CD14-positive monocyte (primary cell): ENCODE results near the gene COL27A1. TPM values are rescaled to one million over a fixed set of nuclear protein-coding genes. Genes with fewer than 3 reads are reported as not detected.
A peak's percentile ranks its signal among the peaks of the same experiment; 100 is the strongest.

Experiments
- DNase-seq, 3 donors: peaks; one replicate each; pipeline ENCODE4 v3.0.0-alpha.2; 2011 to 2022
- H2AFZ ChIP-seq: 2 replicates; pipeline ENCODE4 v1.6.0; 2012; ENCODE audit warnings: mild to moderate bottlenecking, low read depth, low read length, inconsistent platforms; ENCODE audit not compliant: insufficient read depth, poor library complexity, severe bottlenecking
- H3K27ac ChIP-seq, 2 donors: 1 replicate in 1 of 2; 2 replicates in 1 of 2; pipeline ENCODE4 v1.5.1; 2012 to 2013; ENCODE audit warnings: low read length in 2 of 2, control low read depth in 1 of 2, inconsistent platforms in 1 of 2, low read depth in 1 of 2, mild to moderate bottlenecking in 1 of 2
- H3K27me3 ChIP-seq, 2 donors: one replicate each; pipeline versions ENCODE4 v1.6.0 to v1.6.1; 2011 to 2013; ENCODE audit warnings: low read length in 2 of 2; ENCODE audit not compliant: control insufficient read depth in 2 of 2, insufficient read depth in 2 of 2
- H3K36me3 ChIP-seq, 2 donors: replicated peaks in 1 of 2; 1 replicate in 1 of 2; 2 replicates in 1 of 2; pipeline versions ENCODE4 v1.5.1 to v1.6.1; 2012 to 2013; ENCODE audit warnings: low read length in 2 of 2, control low read depth in 1 of 2, inconsistent platforms in 1 of 2, mild to moderate bottlenecking in 1 of 2; ENCODE audit not compliant: insufficient read depth in 2 of 2, control insufficient read depth in 1 of 2
- H3K4me1 ChIP-seq, 2 donors: 1 replicate in 1 of 2; 2 replicates in 1 of 2; pipeline versions ENCODE4 v1.5.1 to v1.6.1; 2012 to 2013; ENCODE audit warnings: low read length in 2 of 2, control low read depth in 1 of 2, inconsistent platforms in 1 of 2, mild to moderate bottlenecking in 1 of 2, moderate library complexity in 1 of 2; ENCODE audit not compliant: insufficient read depth in 2 of 2, control insufficient read depth in 1 of 2
- H3K4me2 ChIP-seq: replicated peaks from 2 replicates; pipeline ENCODE3; 2012; ENCODE audit warnings: low read length, moderate library complexity, mild to moderate bottlenecking; ENCODE audit not compliant: poor library complexity, severe bottlenecking; ENCODE audit errors: extremely low read depth
- H3K4me3 ChIP-seq, 3 experiments: fragments of 200-600 bp in 1 of 3; sonication (generic) in 1 of 3; replicated peaks in 1 of 3; 1 replicate in 2 of 3; 2 replicates in 1 of 3; pipeline ENCODE4 v1.5.1; 2011 to 2013; ENCODE audit warnings: low read length in 3 of 3, mild to moderate bottlenecking in 3 of 3, control low read depth in 2 of 3, low read depth in 2 of 3, inconsistent platforms in 1 of 3, moderate library complexity in 1 of 3
- H3K79me2 ChIP-seq: 2 replicates; pipeline ENCODE4 v1.6.0; 2012; ENCODE audit warnings: mild to moderate bottlenecking, control low read depth, inconsistent platforms, low read length, moderate library complexity; ENCODE audit not compliant: insufficient read depth
- H3K9ac ChIP-seq: 2 replicates; pipeline ENCODE4 v1.6.0; 2017; ENCODE audit warnings: low read length, mild to moderate bottlenecking; ENCODE audit not compliant: insufficient read depth, poor library complexity, severe bottlenecking
- H3K9me3 ChIP-seq, 2 donors: replicated peaks in 1 of 2; 1 replicate in 1 of 2; 2 replicates in 1 of 2; pipeline versions ENCODE4 v1.5.1 to v1.6.1; 2012 to 2013; ENCODE audit warnings: low read length in 2 of 2, control low read depth in 1 of 2; ENCODE audit not compliant: control insufficient read depth in 1 of 2, insufficient read depth in 1 of 2
- H4K20me1 ChIP-seq: 2 replicates; pipeline ENCODE4 v1.6.0; 2012; ENCODE audit warnings: mild to moderate bottlenecking, low read length, control low read depth, moderate library complexity; ENCODE audit not compliant: insufficient read depth
- H3K27ac Mint-ChIP-seq, 7 donors: one replicate each; pipeline ENCODE4 v1.8.0; 2020; ENCODE audit warnings: mild to moderate bottlenecking in 7 of 7, mixed read lengths in 7 of 7, moderate library complexity in 6 of 7, inconsistent platforms in 2 of 7
- H3K27me3 Mint-ChIP-seq, 3 donors: one replicate each; pipeline ENCODE4 v1.8.0; 2021 to 2022; ENCODE audit warnings: low read depth in 3 of 3, mild to moderate bottlenecking in 3 of 3, mixed read lengths in 3 of 3, moderate library complexity in 3 of 3, inconsistent platforms in 1 of 3
- H3K36me3 Mint-ChIP-seq, 2 donors: one replicate each; pipeline ENCODE4 v1.8.0; 2020; ENCODE audit warnings: mixed read lengths in 2 of 2, inconsistent platforms in 1 of 2, mild to moderate bottlenecking in 1 of 2
- H3K4me1 Mint-ChIP-seq: one replicate; pipeline ENCODE4 v1.8.0; 2020; ENCODE audit warnings: mild to moderate bottlenecking, mixed read lengths
- H3K4me3 Mint-ChIP-seq, 2 donors: one replicate each; pipeline ENCODE4 v1.8.0; 2020; ENCODE audit warnings: mild to moderate bottlenecking in 2 of 2, mixed read lengths in 2 of 2, moderate library complexity in 1 of 2
- H3K9me3 Mint-ChIP-seq, 7 donors: one replicate each; pipeline ENCODE4 v1.8.0; 2020 to 2022; ENCODE audit warnings: mixed read lengths in 7 of 7, mild to moderate bottlenecking in 6 of 7, moderate library complexity in 6 of 7, inconsistent platforms in 2 of 7
- WGBS: methylation state at CpG from one replicate; pipeline ENCODE4 v1.1.5; 2013; ENCODE audit warnings: missing lambda C conversion rate; ENCODE audit not compliant: insufficient coverage; 5-methylcytosine and 5-hydroxymethylcytosine counted together
- intact Hi-C, 2 donors: fragments of 100-400 bp; cut with micrococcal nuclease; formaldehyde crosslinking; loops; one replicate each; pipeline versions ENCODE4 v1.15.0 to v1.15.1; 2023
- polyA plus RNA-seq, 3 donors: library from polyadenylated mRNA; depleted of rRNA in 1 of 3; unstranded in 2 of 3; stranded (reverse) in 1 of 3; fragments of 300-500 nt in 2 of 3; fragments of >200 nt in 1 of 3; fragmentation: Illumina TruSeq in 2 of 3; gene quantifications; 1 replicate in 2 of 3; 2 replicates in 1 of 3; pipeline ENCODE4 v1.2.3, GENCODE V29; 2012 to 2021
- TF ChIP-seq, protein P1 (sequence below): fragments of 200-600 bp; IDR thresholded peaks from one replicate; pipeline ENCODE4 v1.8.0; 2022; ENCODE audit warnings: antibody characterized with exemption, mild to moderate bottlenecking

The COL27A1 gene
- polyA plus RNA-seq, 3 donors, result 0.03 TPM; not detected in 2

DNA sequence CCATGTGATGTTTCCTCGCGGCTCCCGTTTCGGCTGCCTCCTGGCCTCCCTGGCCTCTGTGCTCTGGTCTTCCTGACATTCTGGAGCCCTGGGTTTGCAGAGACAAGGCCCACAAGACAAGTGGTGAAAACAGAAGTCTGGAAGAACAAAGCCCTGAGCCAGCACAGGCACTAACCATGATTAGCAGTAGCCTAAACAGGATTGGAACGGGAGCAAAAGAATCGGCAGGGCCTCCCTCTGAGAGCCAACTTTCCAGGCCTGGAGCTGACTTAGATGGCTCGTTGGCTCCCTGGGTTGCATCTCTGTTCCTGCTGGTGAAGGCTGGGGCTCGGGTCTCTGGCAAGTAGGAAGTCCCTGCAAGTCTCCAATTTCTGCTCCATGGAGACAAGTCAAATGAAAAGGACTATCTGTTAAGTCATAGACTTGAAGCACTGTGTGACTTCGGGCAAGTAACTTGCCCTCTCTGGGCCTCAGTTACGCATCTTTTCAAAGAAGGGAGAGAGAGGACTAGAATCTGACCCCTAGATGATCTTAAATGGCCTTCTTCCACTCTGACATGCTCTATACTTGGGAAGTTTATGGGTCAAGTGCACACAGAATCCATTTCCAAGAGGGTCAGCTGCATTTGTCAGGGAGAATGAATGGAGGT lies 3.3 kb downstream of the COL27A1 start:
- Histone ChIP-seq H3K9ac (no peak overlapping the region), H4K20me1 (no peaks in the 10 kb centered on the region), H3K79me2 (no peaks in the 10 kb centered on the region), H3K27me3 (peaks cover 14 to 47% of the 10 kb centered on the region in 2 donors), H2AFZ (no peak overlapping the region), H3K4me3 (no peak overlapping the region), H3K4me1 (peaks cover 0 to 2% of the 10 kb centered on the region in 2 donors), H3K27ac (no peak overlapping the region), H3K36me3 (no peaks in the 10 kb centered on the region), H3K4me2 (no peak overlapping the region), H3K9me3 (peaks cover 0 to 6% of the 10 kb centered on the region in 2 donors)
- H3K9me3 Mint-ChIP-seq, result peaks cover 0 to 15% (median 6%) of the 10 kb centered on the region in 7 donors
- peaks cover 3 to 9% of the 10 kb centered on the region in 2 donors for H3K36me3 Mint-ChIP-seq
- peaks cover 45 to 62% (median 46%) of the 10 kb centered on the region in 3 donors for H3K27me3 Mint-ChIP-seq
- DNase-seq, result no peak
- 90% methylated on average over 8 of the region's 10 CpGs for WGBS
- peak overlapping the region in 1 of 7 donors; percentile 20 for H3K27ac Mint-ChIP-seq
- peaks cover 10% of the 10 kb centered on the region for H3K4me1 Mint-ChIP-seq
- H3K4me3 Mint-ChIP-seq, result no peak overlapping the region
- TF ChIP-seq, protein P1, sequence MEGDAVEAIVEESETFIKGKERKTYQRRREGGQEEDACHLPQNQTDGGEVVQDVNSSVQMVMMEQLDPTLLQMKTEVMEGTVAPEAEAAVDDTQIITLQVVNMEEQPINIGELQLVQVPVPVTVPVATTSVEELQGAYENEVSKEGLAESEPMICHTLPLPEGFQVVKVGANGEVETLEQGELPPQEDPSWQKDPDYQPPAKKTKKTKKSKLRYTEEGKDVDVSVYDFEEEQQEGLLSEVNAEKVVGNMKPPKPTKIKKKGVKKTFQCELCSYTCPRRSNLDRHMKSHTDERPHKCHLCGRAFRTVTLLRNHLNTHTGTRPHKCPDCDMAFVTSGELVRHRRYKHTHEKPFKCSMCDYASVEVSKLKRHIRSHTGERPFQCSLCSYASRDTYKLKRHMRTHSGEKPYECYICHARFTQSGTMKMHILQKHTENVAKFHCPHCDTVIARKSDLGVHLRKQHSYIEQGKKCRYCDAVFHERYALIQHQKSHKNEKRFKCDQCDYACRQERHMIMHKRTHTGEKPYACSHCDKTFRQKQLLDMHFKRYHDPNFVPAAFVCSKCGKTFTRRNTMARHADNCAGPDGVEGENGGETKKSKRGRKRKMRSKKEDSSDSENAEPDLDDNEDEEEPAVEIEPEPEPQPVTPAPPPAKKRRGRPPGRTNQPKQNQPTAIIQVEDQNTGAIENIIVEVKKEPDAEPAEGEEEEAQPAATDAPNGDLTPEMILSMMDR, result no peak
- intact Hi-C loops, result loop anchor here (5.0 kb wide), 2 partner anchors 134 to 144 kb away; no protein-coding TSS in a partner anchor

- DNase-seq, result no peak
- Histone ChIP-seq H3K27ac (no peak overlapping the region), H2AFZ (no peak overlapping the region), H3K9me3 (peaks cover 0 to under 1% of the 10 kb centered on the region in 2 donors), H3K9ac (no peak overlapping the region), H3K27me3 (peaks cover 6 to 40% of the 10 kb centered on the region in 2 donors), H3K4me2 (no peak overlapping the region), H3K4me1 (peaks cover 0 to 2% of the 10 kb centered on the region in 2 donors), H3K79me2 (no peaks in the 10 kb centered on the region), H3K36me3 (no peaks in the 10 kb centered on the region), H4K20me1 (no peaks in the 10 kb centered on the region), H3K4me3 (no peak overlapping the region)
- Mint-ChIP-seq H3K27me3 (peaks cover 37 to 58% (median 40%) of the 10 kb centered on the region in 3 donors), H3K9me3 (peaks cover 0 to 10% (median 3%) of the 10 kb centered on the region in 7 donors), H3K4me3 (peak overlapping the region in 1 of 2 donors; percentile 49), H3K27ac (no peak overlapping the region), H3K36me3 (peaks cover 0 to 4% of the 10 kb centered on the region in 2 donors), H3K4me1 (peaks cover 5% of the 10 kb centered on the region)
- 52% methylated on average over 2 of the region's 3 CpGs for WGBS
- intact Hi-C loops, result loop anchor here (5.0 kb wide), 2 partner anchors 133 to 143 kb away; no protein-coding TSS in a partner anchor
- TF ChIP-seq, protein P1, result no peak
Measured at GRCh38 chr9:114159691-114160090, 4.4 kb downstream of the COL27A1 start.
